Right lung (tissue), 5 donors: Measurements from ENCODE around the gene RUVBL2. TPM values are rescaled to one million over a fixed set of nuclear protein-coding genes. Genes with fewer than 3 reads are reported as not detected.
A peak's percentile ranks its signal among the peaks of the same experiment; 100 is the strongest.
"Not testable (repeated sequence)": the region's sequence is repeated elsewhere in the genome, so short reads cannot be mapped to it uniquely, and the experiment has no call there.

Source experiments
- DNase-seq, 2 donors: peaks; one replicate each; pipeline ENCODE4 v3.0.0-alpha.2; 2013
- polyA plus RNA-seq, 5 donors: library from polyadenylated mRNA; unstranded; fragments of 120-200 nt; gene quantifications; one replicate each; pipeline versions ENCODE4 v1.2.1 to v1.2.3, GENCODE V29; 2013; ENCODE audit warnings: inconsistent platforms in 1 of 5, low replicate concordance in 1 of 5; ENCODE audit not compliant: insufficient read length in 5 of 5, insufficient read depth in 1 of 5

RUVBL2 gene
- polyA plus RNA-seq, 5 donors: 58.1 to 98.7 (median 76.1) TPM

DNA sequence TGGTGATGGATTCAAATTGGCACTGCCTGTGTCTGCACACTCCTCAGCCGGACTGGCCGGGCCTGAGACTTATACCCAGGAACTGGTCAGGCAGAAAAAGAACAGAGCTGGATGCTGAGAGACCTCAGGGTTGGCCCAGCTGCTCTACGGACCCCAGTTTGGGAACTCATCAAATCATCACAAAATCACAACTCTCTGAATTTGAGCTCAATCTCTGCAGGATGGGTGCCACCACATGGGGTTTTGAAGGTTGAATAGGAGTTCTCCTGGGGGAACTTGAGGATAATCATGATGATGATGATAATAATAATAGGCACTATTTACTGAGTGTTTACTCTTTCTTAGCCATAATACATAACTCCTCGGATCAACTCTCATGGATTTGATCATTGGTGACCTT, 49.0 kb downstream of the RUVBL2 start:
- not testable (repeated sequence) for DNase-seq

DNA sequence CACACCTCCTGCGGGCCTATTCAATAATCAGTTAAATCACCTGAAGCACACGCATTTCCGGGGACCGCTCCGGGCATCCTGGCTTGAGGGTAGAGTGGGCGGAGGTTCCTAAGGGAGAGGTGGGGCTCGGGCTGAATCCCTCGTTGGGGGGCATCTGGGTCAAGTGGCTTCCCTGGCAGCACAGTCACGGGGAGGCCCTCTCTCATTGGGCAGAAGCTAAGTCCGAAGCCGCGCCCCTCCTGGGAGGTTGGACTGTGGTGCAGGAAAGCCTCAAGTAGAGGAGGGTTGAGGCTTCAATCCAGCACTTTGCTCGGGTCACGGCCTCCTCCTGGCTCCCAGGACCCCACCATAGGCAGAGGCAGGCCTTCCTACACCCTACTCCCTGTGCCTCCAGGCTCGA, 49.9 kb downstream of the RUVBL2 start, which contains the start of gene CGB5:
Gene CGB5 (plus strand): TSS at position 301 of the 400 bp plus-strand sequence. CDS start 362 bp downstream, outside the sequence.
- not testable (repeated sequence) for DNase-seq

DNA sequence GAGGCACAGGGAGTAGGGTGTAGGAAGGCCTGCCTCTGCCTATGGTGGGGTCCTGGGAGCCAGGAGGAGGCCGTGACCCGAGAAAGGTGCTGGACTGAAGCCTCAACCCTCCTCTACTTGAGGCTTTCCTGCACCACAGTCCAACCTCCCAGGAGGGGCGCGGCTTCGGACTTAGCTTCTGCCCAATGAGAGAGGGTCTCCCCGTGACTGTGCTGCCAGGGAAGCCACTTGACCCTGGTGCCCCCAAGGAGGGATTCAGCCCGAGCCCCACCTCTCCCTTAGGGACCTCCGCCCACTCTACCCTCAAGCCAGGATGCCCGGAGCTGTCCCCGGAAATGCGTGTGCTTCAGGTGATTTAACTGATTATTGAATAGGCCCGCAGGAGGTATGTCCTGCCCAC, 55.3 kb downstream of the RUVBL2 start, which contains the start of gene CGB8:
Gene CGB8 (minus strand): TSS at position 101 of the 400 bp plus-strand sequence. CDS start 372 bp downstream, outside the sequence.
- DNase-seq: not testable (repeated sequence)

DNA sequence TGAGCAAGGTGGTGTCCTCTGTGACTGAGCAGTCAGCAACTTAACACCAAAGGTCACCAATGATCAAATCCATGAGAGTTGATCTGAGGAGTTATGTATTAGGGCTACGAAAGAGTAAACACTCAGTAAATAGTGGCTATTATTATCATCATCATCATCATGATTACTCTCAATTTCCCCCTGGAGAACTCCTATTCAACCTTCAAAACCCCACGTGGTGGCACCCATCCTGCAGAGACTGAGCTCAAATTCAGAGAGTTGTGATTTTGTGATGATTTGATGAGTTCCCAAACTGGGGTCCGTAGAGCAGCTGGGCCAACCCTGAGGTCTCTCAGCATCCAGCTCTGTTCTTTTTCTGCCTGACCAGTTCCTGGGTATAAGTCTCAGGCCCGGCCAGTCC, 56.1 kb downstream of the RUVBL2 start:
- not testable (repeated sequence) for DNase-seq

DNA sequence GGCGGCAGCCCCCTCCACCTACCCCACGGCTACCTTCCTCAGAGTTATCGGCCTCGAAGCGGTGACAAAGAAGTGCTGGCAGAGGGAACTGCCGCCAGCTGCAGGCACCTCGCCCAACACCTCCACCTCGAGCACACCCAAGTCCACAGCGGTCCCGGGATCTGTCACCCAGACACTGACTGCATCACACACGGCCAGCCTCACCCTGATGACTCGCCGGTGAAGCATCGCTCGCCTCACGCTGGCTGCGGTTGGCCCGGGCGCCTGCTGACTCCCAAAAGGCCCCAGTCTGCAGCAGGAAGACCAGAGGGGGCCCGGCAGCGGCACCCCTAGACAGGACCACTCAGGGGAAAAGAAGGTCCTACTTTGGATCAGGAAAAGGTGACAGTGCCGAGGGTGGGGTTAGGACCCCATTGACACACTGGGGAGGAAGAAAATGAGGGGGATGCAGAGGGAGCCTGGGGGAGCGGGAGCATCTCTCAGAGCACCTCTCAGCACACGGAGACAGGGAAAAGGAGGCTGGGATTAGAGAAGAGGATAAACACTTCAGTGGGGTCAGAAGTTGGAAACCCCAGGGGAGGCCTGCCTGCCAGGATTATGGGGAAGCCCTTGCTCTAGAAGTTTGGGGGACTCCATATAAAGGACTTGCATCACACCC, 56.8 kb downstream of the RUVBL2 start:
- DNase-seq: not testable (repeated sequence)

DNA sequence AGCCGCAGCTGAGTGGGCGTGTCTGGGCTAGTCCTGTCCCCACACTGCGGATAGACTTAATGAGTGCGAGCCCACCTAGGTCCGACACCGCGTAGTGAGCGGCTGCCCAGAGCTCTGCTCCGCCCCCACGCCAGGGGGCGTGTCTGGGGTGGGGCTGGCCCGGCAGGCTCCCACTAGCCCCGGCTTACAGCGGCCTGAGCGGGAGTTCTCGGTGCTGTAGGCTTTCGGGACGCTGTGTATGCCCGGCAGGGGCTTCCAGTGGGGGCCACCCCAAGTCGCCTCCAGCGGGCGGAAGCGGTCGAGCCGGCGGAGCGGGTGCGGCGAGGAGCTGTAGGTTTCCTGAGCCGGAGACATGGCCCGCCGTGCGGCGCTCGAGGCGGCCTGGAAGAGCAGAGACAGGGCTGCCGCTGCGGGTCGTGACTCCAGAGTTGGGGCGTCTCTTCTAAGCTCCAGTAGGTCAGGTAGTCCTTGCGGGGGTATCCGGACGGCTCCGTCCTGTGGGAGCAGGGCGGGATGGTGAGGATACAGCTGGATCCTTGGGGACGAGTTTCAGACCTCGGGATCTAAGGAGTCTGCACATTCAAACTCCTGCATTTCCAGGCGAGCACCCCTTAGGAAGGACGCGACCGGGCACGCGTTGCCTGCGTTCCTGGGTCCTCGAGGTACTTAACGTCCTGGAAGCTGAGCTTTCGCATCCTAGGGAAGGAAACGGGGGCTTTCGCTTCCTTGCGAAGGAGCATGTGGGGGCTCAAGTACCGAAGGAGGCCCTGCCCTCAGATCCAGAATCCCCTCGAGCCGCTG, 62.6 kb downstream of the RUVBL2 start:
- DNase-seq: peak in 1 of 2 donors; percentile 26

DNA sequence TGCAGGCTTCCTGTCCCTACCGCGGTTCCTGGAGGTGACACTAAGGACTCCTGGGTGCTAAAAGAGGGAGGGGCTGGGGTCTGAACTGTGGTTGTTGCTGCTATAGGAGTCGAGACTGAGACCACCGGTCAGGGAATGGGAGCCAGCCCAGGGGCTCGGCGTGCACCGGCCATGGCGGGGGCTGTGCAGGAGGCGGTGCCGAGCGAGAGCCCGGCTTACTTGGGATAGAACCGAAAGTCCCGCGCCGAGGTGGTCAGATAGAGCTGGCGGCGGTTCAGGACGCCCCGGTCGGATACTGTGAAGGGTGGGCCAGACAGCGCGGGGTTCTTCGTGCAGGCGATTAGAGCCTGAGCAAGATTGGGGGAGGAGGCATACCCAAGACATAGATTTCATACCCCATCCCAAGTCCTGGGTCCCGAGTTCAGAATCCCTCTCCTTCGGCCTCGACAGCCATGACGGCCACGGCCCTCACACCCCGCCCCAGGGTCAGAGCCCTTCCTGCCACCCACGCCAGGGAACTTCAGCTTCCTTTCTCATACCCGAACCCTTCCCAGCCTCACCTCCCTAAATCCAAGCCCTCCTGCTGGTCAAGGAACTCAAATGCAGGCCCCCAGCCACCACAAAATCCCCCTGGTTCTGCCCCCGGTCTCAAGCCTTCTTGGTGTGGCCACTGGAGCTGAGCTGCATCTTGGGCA, 63.4 kb downstream of the RUVBL2 start:
- not testable (repeated sequence) for DNase-seq

DNA sequence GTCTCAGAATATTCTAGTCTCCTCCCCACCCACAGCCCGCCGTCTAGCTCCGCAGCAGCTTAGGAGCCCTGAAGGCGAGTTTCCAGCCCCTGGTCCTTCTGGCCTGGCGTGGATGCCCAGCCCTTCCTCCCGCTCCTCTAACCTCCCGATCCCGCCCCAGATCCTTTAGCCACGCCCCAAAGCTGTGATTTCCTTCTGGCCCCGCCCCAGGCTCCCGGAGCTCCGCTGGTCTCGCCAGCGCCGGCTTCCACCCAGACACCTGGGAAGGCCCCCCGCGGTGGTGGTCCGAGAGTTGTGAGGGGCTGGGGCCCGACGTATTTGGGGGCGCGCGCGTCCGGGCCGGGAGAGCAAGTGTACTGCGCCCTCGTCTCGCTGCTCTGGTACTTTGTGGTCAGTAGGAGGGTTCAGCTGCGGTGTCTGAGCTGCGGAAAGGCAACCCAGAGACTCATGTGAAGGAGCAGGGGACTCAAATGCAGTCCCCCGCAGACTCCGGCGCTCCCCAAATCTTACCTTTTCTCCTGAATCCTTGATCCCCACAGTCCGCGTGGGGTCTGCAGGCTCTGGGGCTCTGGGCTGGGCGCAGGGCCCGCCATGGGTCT, 64.0 kb downstream of the RUVBL2 start, which contains the start of gene CGB7:
Gene CGB7 (minus strand): TSS at position 114 of the 599 bp plus-strand sequence. CDS start 2,374 bp downstream, outside the sequence.
- DNase-seq: peak in 1 of 2 donors; percentile 34

DNA sequence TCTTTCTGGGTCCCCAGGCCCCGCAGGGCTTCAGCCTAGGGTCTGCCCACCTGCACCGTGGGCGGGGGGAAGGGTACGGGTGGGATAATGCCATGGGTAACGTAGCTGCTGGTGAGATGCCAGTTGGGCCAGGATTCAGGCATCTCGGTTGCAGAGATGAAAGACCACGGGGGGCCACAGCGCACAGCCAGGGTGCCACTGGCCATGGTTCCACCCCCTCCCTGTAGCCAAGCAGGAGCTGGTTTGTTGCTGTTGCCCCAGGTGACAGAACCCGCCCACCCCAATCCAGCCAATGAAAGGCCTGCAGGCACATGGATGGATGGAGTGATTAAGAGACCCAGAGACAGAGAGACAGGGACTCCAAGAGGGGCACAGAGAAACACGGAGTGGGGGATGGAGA, 64.9 kb downstream of the RUVBL2 start:
- no peak for DNase-seq

DNA sequence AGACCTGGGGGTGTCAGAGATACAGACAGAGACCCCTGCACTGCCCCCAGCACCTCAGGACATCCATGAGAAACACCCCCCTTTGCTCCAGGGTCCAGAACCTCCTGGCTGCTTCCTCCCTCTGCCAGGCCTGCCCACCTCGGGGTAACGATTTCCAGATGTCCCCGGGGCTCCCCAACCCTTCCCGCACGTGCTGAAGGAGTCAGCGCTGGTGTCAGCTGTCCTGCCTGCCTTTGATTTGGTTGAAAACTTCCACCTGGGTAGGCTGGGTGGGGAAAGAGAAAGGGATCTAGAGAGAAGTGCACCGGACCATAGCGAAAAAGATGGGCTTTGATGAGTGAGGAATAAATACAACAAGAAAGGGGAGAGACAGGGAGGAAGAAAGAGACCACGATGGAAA, 65.4 kb downstream of the RUVBL2 start:
- DNase-seq: no peak

DNA sequence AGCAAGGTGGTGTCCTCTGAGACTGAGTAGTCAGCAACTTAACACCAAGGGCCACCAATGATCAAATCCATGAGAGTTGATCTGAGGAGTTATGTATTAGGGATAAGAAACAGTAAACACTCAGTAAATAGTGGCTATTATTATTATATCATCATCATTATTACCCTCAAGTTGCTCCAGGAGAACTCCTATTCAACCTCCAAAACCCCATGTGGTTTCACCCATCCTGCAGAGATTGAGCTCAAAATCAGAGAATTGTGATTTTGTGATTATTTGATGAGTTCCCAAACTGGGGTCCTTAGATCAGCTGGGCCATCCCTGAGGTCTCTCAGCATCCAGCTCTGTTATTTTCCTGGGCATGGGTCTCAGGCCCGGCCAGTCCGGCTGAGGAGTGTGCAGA, 67.3 kb downstream of the RUVBL2 start:
- no peak for DNase-seq

DNA sequence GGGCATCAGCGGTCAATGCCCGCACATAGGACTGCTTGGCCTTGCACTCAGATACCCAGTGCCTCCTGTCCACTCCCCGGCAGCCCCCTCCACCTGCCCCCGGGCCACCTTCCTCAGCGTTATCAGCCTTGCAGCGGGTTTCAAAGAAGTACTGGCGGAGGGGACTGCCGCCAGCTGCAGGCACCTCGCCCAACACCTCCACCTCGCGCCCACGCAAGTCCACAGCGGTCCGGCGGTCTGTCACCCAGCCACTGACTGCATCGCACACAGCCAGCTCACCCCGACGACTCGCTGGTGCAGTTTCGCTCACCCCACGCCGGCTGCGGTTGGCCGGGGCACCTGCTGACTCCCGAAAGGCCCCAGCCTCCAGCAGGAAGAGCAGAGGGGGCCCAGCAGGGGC, 67.8 kb downstream of the RUVBL2 start:
- DNase-seq: no peak

DNA sequence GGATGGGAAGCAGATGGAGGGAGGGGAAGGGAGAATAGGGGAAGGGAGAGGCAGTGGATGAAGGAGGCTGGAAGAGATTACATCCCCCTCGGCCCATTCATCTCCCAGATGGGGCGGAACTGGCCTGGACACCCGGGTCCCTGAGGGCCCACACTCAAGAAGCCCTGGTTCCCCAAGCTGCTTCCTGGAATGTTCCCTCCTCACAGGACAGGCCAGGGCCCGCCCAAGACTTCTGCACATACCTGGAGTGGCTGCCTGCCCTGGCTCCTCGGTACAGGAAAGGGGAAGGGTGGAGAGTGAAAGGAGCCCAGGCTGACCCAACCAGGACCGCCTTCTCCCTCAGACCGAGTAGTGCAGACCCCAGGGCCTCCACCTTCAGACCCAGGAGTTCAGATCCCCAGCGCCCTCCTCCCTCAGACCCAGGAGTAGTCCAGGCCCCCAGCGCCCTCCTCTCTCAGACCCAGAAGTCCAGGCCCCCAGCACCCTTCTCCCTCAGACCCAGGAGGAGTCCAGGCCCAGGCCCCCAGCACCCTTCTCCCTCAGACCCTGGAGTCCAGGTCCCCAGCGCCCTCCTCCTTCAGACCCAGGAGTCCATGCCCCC, 70.4 kb downstream of the RUVBL2 start:
- DNase-seq: no peak

DNA sequence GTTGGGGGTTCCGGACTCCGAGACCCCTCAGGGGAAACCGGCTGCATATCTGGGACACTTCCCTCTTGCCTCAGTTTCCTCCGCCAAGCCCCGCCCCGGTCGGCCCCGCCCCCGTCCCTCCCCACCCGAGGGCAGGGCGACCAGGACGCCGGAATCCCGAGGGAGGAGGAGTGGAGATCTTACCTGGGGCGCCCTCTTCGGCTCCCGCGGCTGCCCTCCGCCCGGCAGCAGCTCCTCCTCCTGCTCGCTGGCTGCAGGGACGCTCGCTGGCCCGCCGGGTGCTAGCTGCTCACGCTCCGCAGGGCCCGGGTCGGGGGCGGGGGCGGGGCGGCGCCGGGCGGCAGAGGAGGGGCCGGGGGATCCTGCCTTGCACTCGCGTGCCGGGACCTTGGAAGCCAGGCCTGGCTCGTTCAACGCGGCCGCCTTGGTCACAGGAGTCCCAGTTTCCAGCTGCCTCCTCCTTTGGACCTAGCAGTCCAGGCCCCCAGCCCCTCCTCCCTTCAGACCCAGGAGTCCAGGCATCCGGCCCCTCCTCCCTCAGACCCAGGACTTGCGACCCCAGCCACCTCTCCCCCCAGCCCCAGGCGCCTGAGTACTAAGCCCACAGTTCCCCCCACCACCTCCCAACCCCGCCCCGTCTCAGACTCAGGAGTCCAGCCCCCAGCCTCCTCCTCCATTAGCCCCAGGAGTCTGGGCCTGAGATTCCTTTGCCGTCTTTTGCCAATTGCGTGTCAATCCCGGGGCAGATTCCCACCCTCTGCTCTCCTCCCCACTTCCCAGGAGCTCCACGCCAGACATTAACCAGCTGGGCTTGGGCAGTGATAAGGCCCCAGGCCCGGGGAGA, 71.3 kb downstream of the RUVBL2 start, which contains the start of gene NTF4:
Gene NTF4 (minus strand): TSS at position 51 of the 844 bp plus-strand sequence. CDS start 2,821 bp downstream, outside the sequence.
- DNase-seq: peak in 1 of 2 donors; percentile 17

Other genes with a start within 250 kb of the RUVBL2 start
- 1 to 10 TPM in 4 of 5 donors, under 1 TPM in 1; 0.40 to 2.1 (median 1.6) TPM for gene IZUMO1, start 247.0 kb upstream of the RUVBL2 start, polyA plus RNA-seq
- gene FUT1, start 241.2 kb upstream of the RUVBL2 start, polyA plus RNA-seq: 1 to 10 TPM; 4.5 to 7.0 (median 5.8) TPM
- not detected for gene FGF21, start 238.4 kb upstream of the RUVBL2 start, polyA plus RNA-seq
- gene BCAT2, start 182.9 kb upstream of the RUVBL2 start, polyA plus RNA-seq: 10 to 100 TPM; 33.3 to 58.9 (median 42.9) TPM
- gene HSD17B14, start 157.4 kb upstream of the RUVBL2 start, polyA plus RNA-seq: 1 to 10 TPM; 6.9 to 9.9 (median 8.6) TPM
- 10 to 100 TPM; 12.9 to 23.2 (median 15.5) TPM for gene PLEKHA4, start 125.3 kb upstream of the RUVBL2 start, polyA plus RNA-seq
- 10 to 100 TPM; 38.6 to 72.3 (median 53.5) TPM for gene PPP1R15A, start 121.5 kb upstream of the RUVBL2 start, polyA plus RNA-seq
- gene TULP2, start 95.1 kb upstream of the RUVBL2 start, polyA plus RNA-seq: 1 to 10 TPM in 3 of 5 donors, under 1 TPM in 2; 0.70 to 1.5 (median 1.3) TPM
- 100 to 1,000 TPM; 137 to 239 (median 180) TPM for gene NUCB1, start 93.6 kb upstream of the RUVBL2 start, polyA plus RNA-seq
- gene DHDH, start 60.2 kb upstream of the RUVBL2 start, polyA plus RNA-seq: 1 to 10 TPM in 4 of 5 donors, under 1 TPM in 1; 0.80 to 2.4 (median 1.6) TPM
- gene BAX, start 39.0 kb upstream of the RUVBL2 start, polyA plus RNA-seq: 10 to 100 TPM; 41.9 to 96.2 (median 62.0) TPM
- gene FTL, start 28.6 kb upstream of the RUVBL2 start, polyA plus RNA-seq: 1,000 to 10,000 TPM; 1,127 to 1,622 (median 1,142) TPM
- gene GYS1, start 578 bp upstream of the RUVBL2 start, polyA plus RNA-seq: 10 to 100 TPM; 36.9 to 54.5 (median 44.4) TPM
- under 1 TPM in 1 of 5 donors, not detected in 4; 0.23 TPM for gene LHB, start 23.2 kb downstream of the RUVBL2 start, polyA plus RNA-seq
- gene CGB3, start 30.4 kb downstream of the RUVBL2 start, polyA plus RNA-seq: not detected
- not detected for gene CGB2, start 38.0 kb downstream of the RUVBL2 start, polyA plus RNA-seq
- gene CGB1, start 43.0 kb downstream of the RUVBL2 start, polyA plus RNA-seq: not detected
- under 1 TPM in 2 of 5 donors, not detected in 3; 0.30 to 0.59 TPM for gene CGB5, start 50.0 kb downstream of the RUVBL2 start, polyA plus RNA-seq
- gene CGB8, start 55.2 kb downstream of the RUVBL2 start, polyA plus RNA-seq: under 1 TPM in 1 of 5 donors, not detected in 4; 0.31 TPM
- under 1 TPM in 4 of 5 donors, not detected in 1; 0.22 to 0.41 (median 0.35) TPM for gene CGB7, start 63.9 kb downstream of the RUVBL2 start, polyA plus RNA-seq
- gene NTF4, start 70.9 kb downstream of the RUVBL2 start, polyA plus RNA-seq: 1 to 10 TPM in 3 of 5 donors, under 1 TPM in 2; 0.31 to 1.6 (median 1.1) TPM
- gene KCNA7, start 78.8 kb downstream of the RUVBL2 start, polyA plus RNA-seq: under 1 TPM; 0.04 to 0.18 (median 0.06) TPM
- gene SNRNP70, start 91.6 kb downstream of the RUVBL2 start, polyA plus RNA-seq: 100 to 1,000 TPM; 292 to 376 (median 365) TPM
- 10 to 100 TPM in 2 of 5 donors, 1 to 10 TPM in 3; 6.4 to 14.5 (median 8.3) TPM for gene LIN7B, start 120.5 kb downstream of the RUVBL2 start, polyA plus RNA-seq
- gene C19orf73, start 125.3 kb downstream of the RUVBL2 start, polyA plus RNA-seq: under 1 TPM in 3 of 5 donors, not detected in 2; 0.24 to 0.39 (median 0.28) TPM
- gene PPFIA3, start 125.7 kb downstream of the RUVBL2 start, polyA plus RNA-seq: 10 to 100 TPM in 1 of 5 donors, 1 to 10 TPM in 4; 4.7 to 10.4 (median 7.1) TPM
- 10 to 100 TPM in 2 of 5 donors, 1 to 10 TPM in 3; 8.7 to 13.7 (median 9.8) TPM for gene HRC, start 161.5 kb downstream of the RUVBL2 start, polyA plus RNA-seq
- 10 to 100 TPM; 11.5 to 31.7 (median 24.9) TPM for gene TRPM4, start 163.9 kb downstream of the RUVBL2 start, polyA plus RNA-seq